Stimulated activated CD4-positive, alpha-beta T cell treated with anti-CD3 and anti-CD28 coated beads, Interleukin-1b, Interleukin-23, amount 100 ng/mL, for 48 hours (primary cell): ENCODE results near the gene KIRREL3.

ENCODE experiments used
- DNase-seq: peaks from one replicate; pipeline ENCODE4 v3.0.0-alpha.2; 2020

Gene KIRREL3

GRCh38 chr11:126658306-126659056, 342.1 kb downstream of the KIRREL3 start:
- DNase-seq, result no peak

DNA sequence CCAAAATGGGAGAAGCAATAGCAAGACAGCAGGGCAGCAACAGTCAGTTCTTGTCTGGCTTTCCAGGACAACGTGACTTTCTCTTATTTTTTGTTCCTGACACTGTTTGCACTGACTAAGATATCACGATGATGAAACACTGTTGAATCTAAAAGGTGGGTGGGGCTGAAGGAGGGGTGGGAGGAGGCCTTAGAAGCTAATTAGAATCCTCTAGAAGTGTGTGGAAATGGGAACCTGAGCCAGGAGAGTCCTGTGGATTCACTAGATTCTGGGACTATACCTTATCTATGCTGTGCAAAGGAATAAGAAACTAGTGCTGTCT, 344.8 kb downstream of the KIRREL3 start:
- no peak for DNase-seq

DNA sequence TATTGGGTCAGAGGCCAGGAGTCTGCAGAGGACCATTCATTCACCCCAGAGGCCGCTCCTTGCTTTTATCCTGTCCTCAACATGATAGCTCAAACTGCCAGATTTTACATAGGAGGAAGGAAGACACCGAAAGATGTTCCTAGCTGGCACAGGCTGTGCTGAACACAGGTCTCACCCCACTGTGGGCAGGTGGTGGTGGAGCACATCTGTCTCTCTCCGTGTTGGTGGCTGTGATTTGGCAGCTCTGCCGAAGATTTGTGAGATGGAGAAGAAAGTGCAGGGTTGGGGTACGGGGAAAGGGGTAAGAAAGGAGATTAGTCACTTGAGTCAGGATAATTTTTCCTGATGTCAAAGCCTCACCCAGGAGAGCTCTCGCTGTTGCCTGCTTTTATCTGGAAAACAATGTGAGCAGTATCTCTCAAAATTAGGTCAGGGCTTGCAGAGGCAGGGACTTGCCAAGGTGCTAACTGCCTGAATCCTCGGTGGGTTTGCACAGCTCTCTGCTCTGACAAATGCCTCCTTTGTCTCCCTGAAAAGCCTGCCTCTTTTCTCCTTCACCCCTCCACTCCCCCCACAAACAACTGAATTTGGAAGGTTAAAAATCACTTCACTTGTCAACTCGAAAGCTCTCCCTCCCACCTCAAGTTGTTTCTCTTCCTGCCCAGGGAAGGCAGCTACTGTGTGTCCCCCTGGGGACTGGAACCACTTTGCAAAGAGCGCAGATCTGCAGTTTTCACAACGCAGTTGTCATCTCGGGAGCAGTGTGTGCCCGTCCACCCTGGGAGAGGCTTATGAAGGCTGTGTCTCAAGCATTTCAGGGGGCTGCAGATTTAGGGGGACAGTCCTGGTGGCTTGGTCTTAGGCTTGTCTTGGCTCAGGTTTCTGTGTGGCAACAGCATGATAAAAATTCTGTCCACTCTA, 345.4 kb downstream of the KIRREL3 start:
- DNase-seq, result no peak

DNA sequence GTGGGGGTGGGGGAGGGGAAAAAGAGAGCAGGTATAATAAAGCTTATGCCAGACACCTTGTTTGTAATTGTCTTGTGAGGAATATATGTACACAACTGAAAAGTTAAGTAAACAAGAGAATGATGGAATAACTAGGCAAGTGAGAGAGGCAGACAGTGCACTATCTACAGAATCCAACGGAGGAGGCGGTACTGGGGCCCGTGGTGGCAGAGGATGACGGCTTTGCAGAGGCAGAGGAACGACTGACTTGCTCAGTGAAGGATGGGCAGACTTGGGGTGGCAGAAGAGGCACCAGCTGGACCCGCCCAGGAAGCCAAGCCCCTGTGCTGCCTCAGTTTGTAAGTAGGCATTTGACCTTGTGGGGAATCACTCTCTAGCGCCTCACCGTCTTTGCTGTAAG, 347.5 kb downstream of the KIRREL3 start:
- no peak for DNase-seq

DNA sequence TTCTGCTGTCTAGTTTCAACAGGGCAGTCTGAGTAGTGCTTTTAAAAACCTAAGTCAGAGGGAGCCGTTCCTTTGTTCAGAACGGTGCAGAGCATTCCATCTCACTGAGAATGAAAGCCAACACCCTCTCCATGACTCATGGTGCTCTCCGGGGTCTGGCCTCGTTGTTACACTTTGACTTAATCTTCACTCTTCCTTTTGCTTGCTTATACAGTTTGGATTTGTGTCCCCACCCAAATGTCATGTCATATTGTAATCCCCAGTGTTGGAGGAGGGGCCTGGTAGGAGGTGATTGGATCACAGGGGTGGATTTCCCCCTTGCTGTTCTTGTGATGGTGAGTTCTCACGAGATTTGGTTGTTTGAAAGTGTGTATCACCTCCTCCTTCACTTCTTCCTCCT, 352.8 kb downstream of the KIRREL3 start:
- DNase-seq, result no peak

GRCh38 chr11:126646701-126647557, 353.6 kb downstream of the KIRREL3 start:
- no peak for DNase-seq

GRCh38 chr11:126645186-126645585, 355.4 kb downstream of the KIRREL3 start:
- no peak for DNase-seq

GRCh38 chr11:126640186-126640585, 360.4 kb downstream of the KIRREL3 start:
- no peak for DNase-seq

DNA sequence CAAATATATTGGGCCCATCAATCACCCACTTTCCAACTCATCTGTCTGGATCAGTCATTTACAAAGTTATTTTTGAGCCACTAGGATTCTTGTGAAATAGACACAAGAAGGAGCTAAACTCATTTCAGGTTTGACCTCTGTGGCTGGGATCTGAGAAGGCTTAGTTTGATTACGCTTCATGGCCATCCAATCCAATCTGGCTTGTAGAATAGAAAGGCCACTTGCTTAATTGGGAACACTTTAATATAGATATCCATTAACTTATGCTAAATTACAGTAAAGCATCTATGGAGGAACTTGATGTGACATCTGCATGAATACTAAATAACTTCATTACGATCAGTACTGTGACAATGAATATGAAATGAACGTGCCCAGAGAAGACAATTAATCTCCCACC, 360.9 kb downstream of the KIRREL3 start:
- DNase-seq, result no peak

DNA sequence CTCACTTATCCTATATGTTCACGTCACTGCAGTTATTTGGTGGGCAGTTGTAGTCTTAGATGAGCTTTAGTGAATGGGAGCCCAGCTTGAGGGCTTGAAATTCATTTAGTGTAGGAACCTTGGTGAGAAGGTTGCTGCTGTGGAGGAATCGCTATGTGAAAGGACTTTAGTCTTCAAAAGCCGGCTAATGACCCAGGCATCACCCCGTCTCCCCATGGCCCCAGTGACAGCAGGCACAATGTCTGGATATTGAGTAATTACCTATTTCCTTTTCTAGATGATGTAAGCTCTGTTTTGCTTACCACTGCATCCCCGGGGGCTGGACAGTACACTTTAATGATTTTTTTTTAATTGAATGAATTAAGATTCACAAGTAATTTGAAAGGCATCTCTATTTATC, 361.9 kb downstream of the KIRREL3 start:
- DNase-seq, result no peak

GRCh38 chr11:126637795-126638175, 362.8 kb downstream of the KIRREL3 start:
- DNase-seq, result no peak

DNA sequence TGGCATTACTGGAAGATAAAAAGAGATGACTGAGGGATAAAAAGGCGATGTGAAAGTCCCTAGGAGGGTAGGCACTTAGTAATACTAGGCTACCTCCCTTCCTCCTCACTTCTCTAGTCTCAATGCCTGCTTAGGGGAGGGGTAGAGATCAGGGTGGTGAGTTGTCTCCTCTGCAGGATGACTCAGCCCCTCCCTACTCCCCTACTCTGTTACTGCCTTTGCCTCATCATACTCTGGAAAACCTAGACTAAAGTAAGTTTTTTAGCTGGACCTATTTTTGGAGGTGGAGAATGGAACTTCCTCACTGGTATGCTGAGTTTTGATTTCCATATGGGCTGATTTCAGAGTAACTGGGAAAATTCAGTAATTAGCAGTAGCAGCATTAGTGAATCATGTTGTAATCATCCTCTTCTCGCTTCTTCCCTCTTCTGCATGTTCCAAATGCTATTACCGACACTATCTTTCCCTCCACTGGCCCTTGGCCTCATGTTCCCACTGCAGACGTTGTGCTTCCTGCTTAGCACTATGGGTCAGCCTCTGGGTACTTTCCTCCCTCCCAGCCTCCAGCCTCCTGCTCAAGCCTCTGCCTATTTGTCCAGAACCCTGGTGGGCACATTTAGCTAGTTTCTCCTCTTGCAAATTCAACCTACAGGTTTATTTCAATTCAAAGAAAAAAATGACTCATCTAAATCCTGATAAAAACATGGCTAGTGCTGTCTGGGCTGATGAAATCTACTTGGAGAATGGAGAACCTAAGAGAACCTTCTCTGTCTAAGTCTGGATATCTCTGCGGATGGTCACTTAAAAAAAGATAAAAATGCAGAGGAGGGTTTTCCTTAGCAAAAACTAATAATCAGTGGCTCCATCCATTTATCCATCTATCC, 363.4 kb downstream of the KIRREL3 start:
- no peak for DNase-seq

DNA sequence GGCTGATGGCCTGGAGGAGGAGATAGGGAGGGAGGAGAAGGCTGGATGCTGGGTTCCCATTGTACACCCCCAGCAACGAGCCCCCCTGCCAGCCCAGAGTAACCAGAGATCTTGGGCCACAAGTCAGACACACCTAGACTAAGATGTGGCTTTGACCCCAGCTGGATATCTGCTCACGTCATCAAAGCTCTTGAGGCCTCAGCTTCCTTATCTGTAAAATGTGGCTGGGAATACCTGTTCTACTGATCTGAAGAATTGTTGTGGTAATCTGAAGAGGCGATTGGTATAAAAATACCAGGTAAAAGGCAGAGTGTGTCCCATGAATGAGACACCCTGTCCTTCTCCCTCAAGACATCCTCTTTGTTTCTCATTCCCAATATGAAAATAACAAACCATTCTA, 365.1 kb downstream of the KIRREL3 start:
- no peak for DNase-seq

GRCh38 chr11:126634963-126635362, 365.6 kb downstream of the KIRREL3 start:
- no peak for DNase-seq

DNA sequence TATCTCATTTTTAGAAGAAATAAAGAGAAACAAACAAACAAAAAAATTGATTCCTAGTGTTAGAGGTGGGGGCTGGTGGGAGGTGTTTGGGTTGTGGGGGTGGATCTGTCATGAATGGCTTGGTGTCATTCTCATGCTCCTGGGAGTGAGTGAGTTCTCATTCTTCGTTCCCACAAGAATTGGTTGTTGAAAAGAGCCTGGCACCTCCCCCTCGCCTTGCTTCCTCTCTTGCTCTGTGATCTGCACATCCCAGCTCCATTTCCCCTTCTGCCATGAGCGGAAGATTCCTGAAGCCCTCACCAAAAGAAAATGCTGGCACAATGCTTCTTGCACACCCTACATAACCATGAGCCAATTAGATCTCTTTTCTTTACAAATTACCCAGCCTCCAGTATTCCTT, 367.2 kb downstream of the KIRREL3 start:
- no peak for DNase-seq

DNA sequence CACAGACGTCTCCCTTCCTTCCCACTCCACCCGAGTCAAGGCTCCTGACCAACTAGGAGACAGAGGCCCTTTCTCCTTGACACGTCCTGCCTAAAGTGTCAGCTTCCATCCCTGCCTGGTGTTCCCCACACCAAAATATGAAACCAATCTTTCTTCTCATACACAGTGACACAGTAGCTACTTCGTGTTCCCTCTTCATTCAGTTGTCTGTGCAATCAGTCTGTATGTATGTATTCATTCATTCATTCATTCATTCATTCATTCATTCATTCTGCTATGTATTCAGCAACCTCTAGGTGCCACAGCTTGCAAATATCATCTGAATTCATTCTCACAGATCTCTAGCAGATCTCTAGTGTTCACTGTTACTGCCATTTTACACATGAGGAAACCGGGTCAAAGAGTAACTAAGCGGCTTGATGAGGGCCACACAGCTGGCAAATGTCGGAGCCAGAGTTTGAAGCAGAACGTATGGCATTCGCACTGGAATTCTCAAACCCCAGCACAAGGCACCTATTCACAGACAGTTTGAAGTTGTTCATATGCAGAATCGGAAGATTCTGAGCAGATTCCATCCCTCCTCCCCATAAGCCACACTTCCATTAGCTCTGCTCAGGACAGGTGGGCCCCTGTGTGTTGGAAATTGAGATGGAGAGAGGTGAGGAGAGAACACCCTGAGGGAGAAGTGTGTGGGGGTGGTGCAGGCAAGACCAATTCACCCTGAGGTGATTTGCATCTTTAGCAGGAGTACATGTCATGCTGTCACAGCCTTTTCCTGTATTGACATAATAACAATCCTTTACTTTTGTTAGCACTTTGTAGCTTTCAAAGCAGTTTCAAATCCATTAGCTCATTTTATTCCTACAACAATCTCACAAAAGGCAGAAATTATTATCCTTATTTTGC, 369.4 kb downstream of the KIRREL3 start:
- DNase-seq, result no peak

- no peak for DNase-seq
Measured at GRCh38 chr11:126630488-126630887, 370.1 kb downstream of the KIRREL3 start.

DNA sequence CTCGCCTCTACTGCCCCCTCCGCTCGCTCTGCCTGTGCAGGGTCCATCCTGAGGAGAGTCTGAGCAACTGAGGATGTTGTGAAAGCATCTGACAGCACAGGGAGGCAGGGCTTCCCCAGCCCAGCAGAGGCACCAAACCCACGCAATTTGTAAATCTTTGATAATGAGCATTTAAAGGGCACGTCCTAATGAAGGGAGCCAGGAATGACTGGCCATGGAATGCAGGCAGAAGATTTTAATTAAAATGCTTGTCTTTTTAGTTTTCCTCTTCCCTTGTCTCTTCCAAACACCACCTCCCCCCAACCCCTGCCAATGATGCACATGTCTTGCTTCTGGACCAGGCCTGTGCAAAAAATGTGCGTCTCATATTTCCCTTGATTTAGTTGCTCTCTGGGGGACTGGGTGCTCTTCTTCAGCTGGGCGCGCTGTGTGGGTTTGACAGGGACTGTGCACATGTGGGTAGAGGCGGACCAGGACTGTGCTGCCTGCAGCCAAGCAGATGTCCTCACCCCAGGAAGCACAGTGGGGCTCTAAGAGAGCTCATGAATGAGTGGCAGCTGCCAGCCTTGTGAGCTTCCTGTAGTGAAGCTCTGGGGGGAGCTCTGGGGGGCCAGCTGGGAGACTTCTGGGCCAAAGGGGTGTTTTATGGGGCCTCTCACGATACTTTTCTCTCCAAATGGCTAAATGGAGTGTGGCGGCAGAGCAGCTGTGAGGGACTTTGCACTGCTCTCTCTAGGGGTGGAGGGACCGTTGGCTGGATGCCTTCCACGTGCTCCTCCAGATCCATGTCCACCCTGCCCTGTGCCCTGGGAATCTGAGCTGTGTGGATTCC, 371.6 kb downstream of the KIRREL3 start:
- DNase-seq, result no peak

GRCh38 chr11:126628450-126628789, 372.1 kb downstream of the KIRREL3 start:
- no peak for DNase-seq

GRCh38 chr11:126627421-126627820, 373.1 kb downstream of the KIRREL3 start:
- DNase-seq, result no peak
